Mammary epithelial cell (primary cell): Measurements from ENCODE around the gene TNFAIP8L3.

Experiments used
- CTCF ChIP-seq, 2 donors: IDR thresholded peaks in 1 of 2; conservative IDR thresholded peaks in 1 of 2; 2 replicates each; pipeline ENCODE4 v1.5.1; 2011 to 2012; ENCODE audit warnings: inconsistent platforms in 2 of 2, low read length in 2 of 2, mild to moderate bottlenecking in 2 of 2, control low read depth in 1 of 2, low read depth in 1 of 2; ENCODE audit not compliant: insufficient read depth in 1 of 2; ENCODE audit errors: extremely low read depth in 1 of 2
- EZH2 ChIP-seq: IDR thresholded peaks from 2 replicates; pipeline ENCODE4 v1.6.1; 2012; ENCODE audit warnings: low read length, inconsistent platforms, borderline replicate concordance

GRCh38 chr15:51023499-51023898, 71.2 kb downstream of the TNFAIP8L3 start:
- TF ChIP-seq CTCF (conservative IDR thresholded peaks at IDR 0.05 in 1 of 2, IDR thresholded peaks at IDR 0.05 in 1 of 2; ENCODE audit: extremely low read depth in 1 of 2, insufficient read depth in 1 of 2, low read depth in 1 of 2, low read length in 2 of 2) = no peak
- no peak for TF ChIP-seq EZH2
